GM06990 (cell line): ENCODE data around the gene COQ8B.

Experiments
- DNase-seq: peaks from one replicate; pipeline ENCODE4 v3.0.0-alpha.2; 2011; ENCODE audit not compliant: insufficient read length; ENCODE audit errors: extremely low read depth
- H3K27me3 ChIP-seq: replicated peaks from 2 replicates; pipeline ENCODE4 v1.6.0; 2011; ENCODE audit warnings: low read length; ENCODE audit not compliant: control insufficient read depth, insufficient read depth
- H3K36me3 ChIP-seq: 2 replicates; pipeline ENCODE4 v1.5.1; 2011; ENCODE audit warnings: low read length; ENCODE audit not compliant: control insufficient read depth, insufficient read depth
- H3K4me3 ChIP-seq: replicated peaks from 2 replicates; pipeline ENCODE4 v1.5.1; 2011; ENCODE audit warnings: low read depth, mild to moderate bottlenecking, control low read depth, low read length
- CTCF ChIP-seq: IDR thresholded peaks from 2 replicates; pipeline ENCODE4 v1.5.1; 2011; ENCODE audit warnings: low read length, control low read depth, mild to moderate bottlenecking, inconsistent platforms; ENCODE audit not compliant: insufficient read depth, poor library complexity, severe bottlenecking

The COQ8B gene

GRCh38 chr19:40717880-40718773 is 1.4 kb upstream of the COQ8B start:
- Histone ChIP-seq H3K4me3 (peak overlapping the region; percentile 82), H3K27me3 (no peaks in the 10 kb centered on the region), H3K36me3 (no peaks in the 10 kb centered on the region; the same call in none of the 2 replicates)
- no peak for DNase-seq
- no peak for TF ChIP-seq CTCF

GRCh38 chr19:40717325-40717879 is 716 bp upstream of the COQ8B start:
- TF ChIP-seq CTCF = no peak
- Histone ChIP-seq H3K27me3 (no peaks in the 10 kb centered on the region), H3K4me3 (peak overlapping the region; percentile 82), H3K36me3 (no peaks in the 10 kb centered on the region; the same call in none of the 2 replicates)
- DNase-seq = no peak

- Histone ChIP-seq H3K4me3 (peak overlapping the region; percentile 82), H3K36me3 (no peaks in the 10 kb centered on the region; the same call in none of the 2 replicates), H3K27me3 (no peaks in the 10 kb centered on the region)
- no peak for TF ChIP-seq CTCF
- peak; percentile 68 for DNase-seq
Measured at GRCh38 chr19:40716031-40716481, 630 bp downstream of the COQ8B start.

- peak overlapping the region; percentile 82 for H3K4me3 ChIP-seq
- TF ChIP-seq CTCF = no peak
- peak; percentile 92 for DNase-seq
Measured at GRCh38 chr19:40714441-40715299, 2.0 kb downstream of the COQ8B start.

GRCh38 chr19:40713939-40714338 is 2.7 kb downstream of the COQ8B start:
- peaks cover 2% of the 10 kb centered on the region for H3K36me3 ChIP-seq
- no peaks in the 10 kb centered on the region for H3K27me3 ChIP-seq
- peak overlapping the region; percentile 82; the same call in 1 of the 2 replicates for H3K4me3 ChIP-seq
- TF ChIP-seq CTCF = no peak
- DNase-seq = no peak

More at GRCh38 chr19:40714441-40715299, 2.0 kb downstream of the COQ8B start:
- Histone ChIP-seq H3K27me3 (no peaks in the 10 kb centered on the region), H3K36me3 (peaks cover 2% of the 10 kb centered on the region)
